DMS79 treated with DMSO at 0.1 percent for 48 hours (cell line): Measurements from ENCODE around the gene SFT2D1.
"Not testable (repeated sequence)": the region's sequence is repeated elsewhere in the genome, so short reads cannot be mapped to it uniquely, and the experiment has no call there.

Source experiments
- DNase-seq: peaks from one replicate; lab custom pipeline; 2025; lab: John Stamatoyannopoulos, UW

Gene SFT2D1

DNA sequence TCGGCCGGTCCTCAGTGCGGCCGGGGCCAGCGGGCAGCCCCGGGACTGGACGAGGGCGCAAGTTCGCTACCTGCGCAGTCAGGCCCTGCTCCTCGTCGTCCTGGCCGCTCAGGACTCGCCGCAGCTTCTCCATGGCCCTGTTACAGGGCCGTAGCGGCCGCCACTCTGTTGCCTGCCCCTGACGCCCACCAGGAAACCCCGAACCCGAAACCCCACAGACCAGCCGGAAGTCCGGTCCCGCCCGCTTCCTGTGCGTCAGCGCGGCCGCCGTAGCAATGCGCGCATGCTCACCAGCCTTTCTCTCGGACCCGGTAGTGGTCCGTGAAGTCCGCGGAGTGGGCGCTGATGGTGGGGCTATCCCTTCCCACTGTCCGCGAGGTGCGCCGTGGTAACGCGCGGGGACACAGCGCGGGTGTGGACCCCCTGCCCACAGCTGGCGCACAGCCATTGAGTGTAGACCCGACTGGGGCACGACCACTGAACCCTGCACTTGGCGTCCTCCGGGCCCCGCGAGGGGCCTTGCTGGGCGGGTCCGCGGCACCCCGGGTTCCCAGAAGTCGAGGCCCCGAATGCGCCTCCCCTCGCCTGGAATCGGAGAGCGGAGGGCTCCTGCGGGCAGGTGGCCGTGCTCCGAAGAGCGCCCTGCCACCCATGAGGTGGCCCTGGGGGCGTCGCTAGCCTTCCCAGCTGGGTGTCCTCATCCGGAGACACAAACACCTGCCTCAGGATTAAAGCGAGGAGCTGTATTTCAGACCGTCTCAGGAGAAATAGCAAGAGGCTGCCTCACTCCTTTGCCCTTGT, at the start of gene SFT2D1:
Gene SFT2D1 (minus strand): TSS at position 197 of the 801 bp plus-strand sequence. CDS start 64 bp downstream, at position 133.
- DNase-seq: peak; percentile 76

DNA sequence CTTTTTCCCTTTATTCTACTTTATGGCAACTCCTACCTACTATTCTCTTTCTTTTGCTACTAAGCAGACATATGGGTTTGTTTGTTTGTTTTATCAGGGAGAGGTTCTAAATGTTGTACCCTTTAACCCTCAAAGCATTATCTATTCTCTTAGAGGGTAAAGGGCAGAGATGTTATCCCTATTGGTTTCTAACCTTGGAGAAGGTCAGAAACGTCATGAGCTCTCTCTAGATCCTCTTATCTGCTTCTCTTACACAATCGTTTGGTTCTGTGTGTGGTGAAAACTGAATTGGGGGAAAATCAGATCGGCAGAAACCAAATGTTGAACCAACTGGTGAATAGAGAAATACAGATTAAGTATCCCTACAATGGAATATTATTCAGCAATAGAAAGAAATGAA, 46.8 kb upstream of the SFT2D1 start:
- DNase-seq: no peak

DNA sequence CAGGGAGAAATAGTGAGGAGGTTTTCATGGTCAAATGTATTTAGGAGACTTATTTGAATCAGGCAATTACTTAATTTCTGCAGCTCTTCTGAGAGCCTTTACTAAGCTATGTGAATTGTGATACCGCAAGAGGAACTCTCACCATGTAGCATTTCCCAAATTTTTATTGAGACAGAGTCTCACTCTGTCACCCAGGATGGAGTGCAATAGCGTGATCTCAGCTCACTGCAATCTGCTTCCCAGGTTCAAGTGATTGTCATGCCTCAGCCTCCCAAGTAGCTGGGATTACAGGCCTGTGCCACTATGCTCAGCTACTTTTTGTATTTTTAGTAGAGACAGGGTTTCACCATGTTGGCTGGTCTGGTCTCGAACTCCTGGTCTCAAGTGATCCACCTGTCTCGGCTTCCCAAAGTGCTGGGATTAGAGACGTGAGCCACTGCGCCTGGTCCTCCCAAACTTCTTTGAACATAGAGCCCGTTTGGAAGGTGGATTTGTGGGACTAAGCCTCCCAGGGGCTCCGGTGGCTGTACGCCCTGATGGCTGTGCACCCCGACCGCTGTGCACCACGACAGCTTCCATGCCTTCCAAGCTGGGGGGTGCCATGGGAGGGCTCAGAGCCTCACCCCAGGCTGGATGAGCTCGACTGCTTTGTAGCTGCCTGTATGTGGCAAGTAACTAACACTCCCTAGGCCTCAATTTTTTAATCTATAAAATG, 46.1 kb upstream of the SFT2D1 start:
- DNase-seq: no peak

DNA sequence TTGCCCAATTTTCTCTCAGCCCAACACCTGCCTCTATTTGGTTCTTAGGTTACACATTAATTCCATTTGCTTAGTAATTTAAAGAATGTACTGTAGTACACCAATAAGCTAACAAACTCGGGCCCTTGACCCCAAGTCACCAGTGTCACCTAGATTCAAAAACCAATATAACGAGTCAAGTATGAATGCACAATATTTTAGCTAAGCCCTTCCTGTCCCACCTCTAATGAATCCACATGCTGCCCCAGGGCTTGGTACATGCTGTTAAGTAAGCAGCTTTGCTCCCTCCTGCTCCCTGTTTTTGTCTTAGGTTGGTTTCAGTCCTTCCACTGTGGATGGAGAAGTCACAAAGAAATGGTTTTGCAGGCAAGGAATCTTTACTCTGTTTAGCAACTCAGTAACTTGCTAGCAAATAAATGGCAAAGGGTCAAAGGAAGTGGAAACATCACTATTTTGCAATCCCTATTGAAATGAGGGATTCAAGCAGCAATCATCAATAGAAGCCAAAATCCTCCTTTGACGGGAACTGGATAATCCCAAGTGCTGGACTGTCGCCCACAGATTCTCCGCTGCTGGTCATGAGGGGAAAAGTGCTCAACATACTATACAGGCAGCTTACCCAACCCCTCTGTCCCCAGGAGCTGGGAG, 45.4 kb upstream of the SFT2D1 start:
- DNase-seq: no peak

DNA sequence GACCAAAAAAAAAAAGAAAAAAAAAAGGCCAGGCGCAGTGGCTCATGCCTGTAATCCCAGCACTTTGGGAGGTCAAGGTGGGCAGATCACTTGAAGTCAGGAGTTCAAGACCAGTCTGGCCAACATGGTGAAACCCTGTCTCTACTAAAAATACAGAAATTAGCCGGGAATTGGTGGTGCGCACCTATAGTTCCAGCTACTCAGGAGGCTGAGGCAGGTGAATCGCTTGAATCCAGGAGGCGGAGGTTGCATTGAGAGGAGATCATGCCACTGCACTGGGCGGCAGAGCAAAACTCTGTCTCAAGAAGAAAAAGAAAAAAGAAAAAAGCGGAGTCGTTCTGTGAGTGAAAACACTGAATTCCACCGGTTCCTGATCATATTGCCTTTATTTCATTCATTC, 44.8 kb upstream of the SFT2D1 start:
- DNase-seq: not testable (repeated sequence)

DNA sequence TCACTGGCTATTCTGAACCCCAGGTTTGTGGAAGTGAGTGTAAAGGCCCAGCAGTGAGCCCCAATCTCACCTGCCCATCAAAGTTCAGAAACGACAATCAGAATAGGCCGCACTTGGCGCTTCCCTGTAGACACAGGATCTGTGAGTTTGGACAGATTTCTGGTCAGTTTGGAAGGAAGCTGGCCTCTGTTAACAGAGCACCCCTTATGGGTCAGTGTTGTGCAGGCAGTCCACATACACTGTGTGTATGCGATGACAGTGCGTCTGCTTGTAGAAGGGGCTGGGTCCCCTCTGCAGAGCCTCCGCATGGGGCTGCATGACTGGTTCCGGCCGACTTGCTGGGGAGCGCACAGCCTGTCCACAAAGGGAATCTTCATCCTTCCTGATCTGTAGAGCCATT, 43.8 kb upstream of the SFT2D1 start:
- DNase-seq: no peak

- DNase-seq: not testable (repeated sequence)
These were observed 41.5 kb upstream of the SFT2D1 start for GRCh38 chr6:166383802-166384363.

DNA sequence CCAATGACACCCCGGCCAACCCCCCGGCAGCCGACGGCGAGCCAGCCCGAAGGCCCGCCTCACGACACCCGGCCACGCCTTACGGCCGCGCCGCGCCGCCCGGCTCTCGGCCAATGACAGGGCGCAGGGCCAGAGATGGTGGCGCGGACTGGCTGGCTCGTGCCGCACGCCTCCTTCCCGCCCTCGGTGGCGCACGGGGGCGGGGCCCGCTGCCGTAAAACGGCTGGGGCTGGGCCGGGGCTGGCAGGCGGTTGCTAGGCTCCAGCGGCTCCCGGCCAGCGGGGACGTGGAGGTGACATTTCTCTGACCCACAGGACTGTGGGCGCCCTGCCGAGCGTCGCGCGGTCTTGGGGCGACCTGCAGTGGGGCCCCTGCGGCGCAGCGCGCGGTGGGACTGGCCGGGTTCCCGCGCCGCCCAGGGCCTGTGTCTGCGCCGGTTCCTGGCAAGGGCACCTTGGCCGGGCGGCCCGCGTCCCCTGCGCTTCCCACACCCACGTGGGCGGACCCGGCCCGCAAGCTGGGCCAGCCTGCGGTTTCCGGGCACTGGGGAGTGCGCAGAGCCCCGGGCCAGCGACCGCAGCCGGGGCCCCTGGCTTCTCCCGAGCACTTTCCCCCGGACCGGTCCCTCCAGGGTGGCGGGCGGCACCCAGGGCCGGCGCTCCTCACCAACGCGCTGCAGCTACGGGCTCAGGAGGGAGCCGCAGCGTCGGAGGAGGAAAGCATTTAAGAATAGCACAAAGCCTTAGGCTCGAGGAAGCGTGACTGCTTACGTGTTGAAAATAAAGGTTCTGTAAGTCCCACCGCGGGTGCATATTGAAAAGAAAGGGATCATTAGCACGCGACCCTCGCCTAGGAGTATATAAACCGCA, 40.8 kb upstream of the SFT2D1 start, which contains the start of gene MPC1:
Gene MPC1 (minus strand): TSS at position 8 of the 869 bp plus-strand sequence. CDS start 64 bp downstream, outside the sequence.
- DNase-seq: peak; percentile 92

DNA sequence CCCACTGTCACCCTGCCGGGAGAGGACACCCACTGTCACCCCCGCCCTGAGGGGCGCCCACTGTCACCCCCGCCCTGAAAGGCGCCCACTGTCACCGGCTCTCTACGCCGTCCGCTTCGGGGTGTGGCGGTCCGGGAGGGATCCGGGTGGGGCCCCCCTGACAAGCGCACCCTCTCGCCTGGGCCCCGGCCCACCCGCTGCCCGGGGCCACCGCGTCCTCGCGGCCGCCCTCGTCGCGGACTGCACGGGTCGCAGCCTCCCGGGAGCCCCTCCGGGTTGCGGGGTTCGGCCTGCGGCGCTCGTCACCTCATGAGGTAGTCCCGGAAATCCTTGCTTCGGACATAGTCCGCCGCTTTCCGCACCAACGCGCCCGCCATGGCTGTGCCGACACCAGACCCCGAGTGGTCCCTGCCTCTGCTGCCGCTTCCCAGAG, 40.2 kb upstream of the SFT2D1 start:
- DNase-seq: no peak

- peak; percentile 67 for DNase-seq
These were observed 39.6 kb upstream of the SFT2D1 start for GRCh38 chr6:166381733-166382499.

DNA sequence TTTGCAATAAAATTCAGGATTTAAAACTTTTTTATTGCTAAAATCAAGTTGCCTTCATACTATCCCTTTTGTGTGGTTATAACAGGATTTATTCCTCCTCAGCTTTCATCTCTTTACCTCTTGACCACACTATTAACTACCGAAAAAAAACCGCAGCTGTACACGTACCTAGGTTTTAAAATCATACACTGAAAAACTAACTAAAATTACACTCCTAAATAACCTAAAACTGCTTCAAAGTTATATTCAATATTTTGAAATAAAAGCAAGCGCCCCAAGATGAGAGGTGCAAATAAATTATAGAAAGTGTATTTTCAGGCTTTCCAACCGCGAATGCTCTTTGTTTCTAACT, 39.0 kb upstream of the SFT2D1 start:
- peak; percentile 67 for DNase-seq

DNA sequence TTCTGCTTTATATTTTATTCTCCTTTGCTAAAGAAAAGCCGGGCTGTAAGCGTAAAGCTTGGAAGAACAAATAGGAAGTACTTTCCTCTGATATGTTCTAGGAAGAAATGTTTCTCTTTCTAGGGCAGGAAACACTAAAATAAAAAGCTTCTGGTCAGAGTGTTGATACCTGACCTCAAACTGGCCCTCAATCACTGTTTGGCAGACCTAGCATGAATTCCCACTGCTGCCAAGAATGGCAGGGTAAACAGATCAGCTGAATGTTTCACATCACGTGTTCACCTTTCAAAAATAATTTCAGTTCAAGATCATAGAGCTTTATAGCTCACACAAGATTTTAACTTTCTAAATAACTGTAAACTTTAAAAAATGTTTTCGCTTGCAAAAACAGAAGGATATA, 37.5 kb upstream of the SFT2D1 start:
- DNase-seq: no peak

DNA sequence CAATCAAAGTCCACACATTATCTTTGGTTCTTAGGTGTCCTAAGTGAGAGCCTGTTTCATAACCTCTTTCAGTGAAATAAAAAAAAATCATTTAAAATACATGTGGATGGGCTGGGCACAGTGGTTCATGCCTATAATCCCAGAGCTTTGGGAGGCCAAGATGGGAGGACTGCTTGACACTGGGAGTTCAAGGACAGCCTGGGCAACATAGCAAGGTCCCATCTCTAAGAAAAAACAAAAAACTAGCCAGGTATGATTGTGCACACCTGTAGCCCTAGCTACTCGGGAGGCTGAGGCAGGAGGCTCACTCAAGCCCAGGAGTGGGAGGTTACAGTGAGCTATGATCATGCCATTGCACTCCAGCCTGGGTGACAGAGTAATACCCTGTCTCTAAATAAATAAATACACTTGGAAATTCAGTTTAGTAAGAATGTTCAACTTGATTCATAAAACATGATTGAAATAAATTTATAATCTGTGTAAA, 36.8 kb upstream of the SFT2D1 start:
- DNase-seq: no peak

DNA sequence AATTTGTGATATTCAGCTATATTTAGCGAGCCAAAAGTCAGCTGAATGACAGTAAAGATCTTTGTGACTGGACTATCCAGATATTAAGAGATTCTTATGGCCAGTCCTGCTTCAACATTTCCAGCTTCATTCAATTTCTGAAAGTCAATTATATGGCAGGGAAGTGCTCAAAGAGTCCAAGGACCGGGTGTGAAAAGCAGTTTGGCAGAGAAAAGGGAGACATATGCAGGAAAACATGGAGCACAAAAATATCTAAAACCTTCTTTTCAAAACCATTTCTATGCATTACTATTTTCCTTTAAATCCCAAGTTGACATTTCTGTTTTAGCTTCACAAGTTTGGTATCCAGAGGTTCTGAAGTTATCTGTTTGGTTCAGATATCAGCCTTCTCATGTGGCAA, 35.4 kb upstream of the SFT2D1 start:
- DNase-seq: no peak

GRCh38 chr6:166375013-166375412, 32.7 kb upstream of the SFT2D1 start:
- no peak for DNase-seq

DNA sequence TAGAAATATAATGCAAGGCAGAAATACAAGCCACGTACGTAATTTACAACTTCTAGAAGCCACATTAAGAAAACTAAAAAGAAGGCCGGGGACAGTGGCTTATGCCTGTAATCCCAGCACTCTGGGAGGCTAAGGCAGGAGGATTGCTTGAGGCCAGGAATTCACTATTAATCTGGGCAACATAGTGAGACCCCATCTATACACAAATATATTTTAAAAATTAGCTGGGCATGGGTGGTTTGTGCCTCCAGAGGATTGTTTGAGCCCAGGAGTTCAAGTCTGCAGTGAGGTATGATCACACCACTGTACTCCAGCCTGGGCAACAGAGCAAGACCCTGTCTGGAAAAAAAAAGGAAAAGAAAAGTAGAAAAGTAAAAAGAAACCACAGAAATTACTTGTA, 28.1 kb upstream of the SFT2D1 start:
- no peak for DNase-seq

- no peak for DNase-seq
These were observed 27.4 kb upstream of the SFT2D1 start for GRCh38 chr6:166369782-166370181.

- DNase-seq: no peak
These were observed 24.6 kb upstream of the SFT2D1 start for GRCh38 chr6:166366921-166367320.

DNA sequence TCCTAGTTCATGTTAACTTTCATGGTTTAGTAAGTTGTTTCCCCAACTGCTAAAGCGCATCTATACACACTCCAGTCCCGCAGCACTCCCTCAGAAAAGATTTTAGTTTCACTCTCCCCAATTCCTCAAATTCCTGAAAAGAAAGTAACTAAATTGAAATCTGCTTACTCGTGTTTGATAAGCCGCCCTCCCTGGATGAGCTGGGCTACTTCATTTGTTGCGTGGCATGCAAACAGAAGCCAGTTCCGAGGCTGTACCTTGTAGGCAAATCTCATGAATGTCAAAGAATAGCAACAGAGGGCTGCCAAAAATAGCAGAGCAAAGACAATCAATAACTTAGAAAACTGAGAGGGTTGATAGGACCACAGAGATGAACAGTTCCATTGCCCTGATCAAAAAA, 23.5 kb upstream of the SFT2D1 start:
- no peak for DNase-seq

DNA sequence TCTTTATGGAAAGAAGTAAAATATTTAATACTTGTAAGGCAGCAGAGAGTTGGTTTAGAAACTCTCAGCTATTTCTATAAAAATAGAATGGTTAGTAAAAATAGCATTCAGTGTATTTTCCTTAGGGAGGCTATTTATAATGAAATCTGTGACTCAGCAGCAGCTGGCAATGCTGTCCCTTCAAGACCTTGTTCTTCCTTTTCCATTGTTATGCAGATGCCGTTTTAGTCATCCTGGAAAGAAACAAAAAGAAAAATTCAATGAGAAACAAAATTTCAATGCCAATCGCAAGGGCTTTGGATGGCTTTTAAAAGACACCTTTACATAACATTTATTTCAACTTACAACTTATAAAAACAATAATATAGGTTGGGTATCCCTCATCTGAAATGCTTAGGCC, 22.9 kb upstream of the SFT2D1 start:
- DNase-seq: no peak

DNA sequence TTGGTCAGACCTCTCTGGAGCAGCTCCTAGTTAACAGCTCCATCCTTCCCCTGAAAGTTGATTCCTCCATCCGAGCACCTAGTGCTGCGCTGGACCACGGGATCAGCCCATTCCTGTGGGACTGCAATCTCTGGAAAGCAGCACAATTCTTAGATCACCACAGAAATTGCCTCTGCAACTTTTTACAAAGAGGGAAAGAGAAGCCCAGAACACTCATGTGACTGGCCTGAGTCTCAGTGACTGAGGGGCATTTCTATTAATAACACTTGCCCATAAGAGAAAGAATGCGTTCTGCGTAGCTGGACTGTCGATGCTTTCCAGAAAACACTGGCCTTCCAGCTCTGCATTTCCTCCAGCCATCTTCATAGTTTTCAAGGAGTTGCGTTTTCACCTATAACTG, 22.1 kb upstream of the SFT2D1 start:
- DNase-seq: no peak
